Vagina (tissue), 2 donors: ENCODE results near the gene RNASE4. TPM values are rescaled to one million over a fixed set of nuclear protein-coding genes. Genes with fewer than 3 reads are reported as not detected.

Experiments used
- DNase-seq, 2 donors: peaks; one replicate each; pipeline ENCODE4 v3.0.0-alpha.2; 2017; ENCODE audit errors: extremely low spot score in 2 of 2
- H3K27ac ChIP-seq: fragments of 200-600 bp; sonication (generic); one replicate; pipeline ENCODE4 v1.5.1; 2019
- H3K27me3 ChIP-seq: fragments of 200-600 bp; sonication (generic); one replicate; pipeline ENCODE4 v1.5.1; 2019
- H3K36me3 ChIP-seq, 2 donors: fragments of 200-600 bp; sonication (generic); one replicate each; pipeline ENCODE4 v1.5.1; 2017 to 2019
- H3K4me1 ChIP-seq: fragments of 200-600 bp; sonication (generic); one replicate; pipeline ENCODE4 v1.5.1; 2019
- H3K4me3 ChIP-seq, 2 donors: fragments of 200-600 bp; sonication (generic); 1 replicate in 1 of 2; 2 replicates in 1 of 2; pipeline ENCODE4 v1.5.1; 2016 to 2019
- H3K9me3 ChIP-seq: fragments of 200-600 bp; sonication (generic); one replicate; pipeline ENCODE4 v1.5.1; 2019
- POLR2A ChIP-seq, 2 donors: fragments of 450-650 bp; IDR thresholded peaks; one replicate each; pipeline ENCODE4 v1.6.1; 2017; ENCODE audit warnings: antibody characterized with exemption in 2 of 2, mild to moderate bottlenecking in 2 of 2, moderate library complexity in 2 of 2
- POLR2AphosphoS5 ChIP-seq, 2 donors: sonication (generic); formaldehyde crosslinking; IDR thresholded peaks; one replicate each; pipeline ENCODE4 v1.9.0; 2017; ENCODE audit warnings: antibody characterized with exemption in 2 of 2, mild to moderate bottlenecking in 2 of 2, low read depth in 1 of 2; ENCODE audit not compliant: insufficient read depth in 1 of 2
- intact Hi-C: fragments of 100-400 bp; cut with DNase I; formaldehyde crosslinking; loops from one replicate; pipeline ENCODE4 v1.15.1; 2023
- small RNA-seq: library from RNA; depleted of rRNA; stranded (forward); fragments of <200 nt; gene quantifications from one replicate; pipeline ENCODE3, GENCODE V24; 2016
- total RNA-seq: library from RNA; depleted of rRNA; stranded (reverse); fragments of >200 nt; gene quantifications from one replicate; pipeline ENCODE4 v1.2.3, GENCODE V29; 2016
- TF ChIP-seq, protein P1 (sequence below), 3 experiments: fragments of 450-650 bp in 2 of 3; fragments of 200-600 bp in 1 of 3; sonication (generic) in 1 of 3; IDR thresholded peaks; one replicate each; pipeline ENCODE4 v1.5.1; 2017 to 2019; ENCODE audit warnings: antibody characterized with exemption in 3 of 3, mild to moderate bottlenecking in 2 of 3, moderate library complexity in 2 of 3

The RNASE4 gene
- total RNA-seq, 1 donor from 2014 or later = 132 TPM

DNA sequence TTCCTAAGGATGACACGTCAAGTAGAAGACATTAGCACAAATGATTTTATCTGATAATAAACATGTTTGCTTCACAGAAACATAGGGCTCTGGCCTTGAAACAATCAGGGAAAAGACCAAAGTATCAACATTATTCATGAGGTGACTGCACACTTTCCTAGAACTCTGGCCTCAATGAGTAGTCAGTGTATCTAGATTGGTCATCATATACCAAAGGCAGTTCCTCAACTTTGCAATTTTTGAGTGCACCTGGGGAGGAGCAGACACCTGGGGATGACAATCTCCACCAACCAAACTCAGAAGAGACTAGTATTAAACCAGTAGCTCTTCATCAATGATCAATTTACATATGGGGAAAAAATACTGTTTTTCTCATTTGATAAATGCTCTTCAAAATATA is 65.8 kb downstream of the RNASE4 start:
- no peak overlapping the region for H3K4me3 ChIP-seq

More for the DNA sequence above, 65.8 kb downstream of the RNASE4 start:
- TF ChIP-seq POLR2A (IDR thresholded peaks at IDR 0.05) = no peak
- no peak for TF ChIP-seq POLR2AphosphoS5 (IDR thresholded peaks at IDR 0.05; ENCODE audit: insufficient read depth in 1 of 2, low read depth in 1 of 2)
- TF ChIP-seq, protein P1, sequence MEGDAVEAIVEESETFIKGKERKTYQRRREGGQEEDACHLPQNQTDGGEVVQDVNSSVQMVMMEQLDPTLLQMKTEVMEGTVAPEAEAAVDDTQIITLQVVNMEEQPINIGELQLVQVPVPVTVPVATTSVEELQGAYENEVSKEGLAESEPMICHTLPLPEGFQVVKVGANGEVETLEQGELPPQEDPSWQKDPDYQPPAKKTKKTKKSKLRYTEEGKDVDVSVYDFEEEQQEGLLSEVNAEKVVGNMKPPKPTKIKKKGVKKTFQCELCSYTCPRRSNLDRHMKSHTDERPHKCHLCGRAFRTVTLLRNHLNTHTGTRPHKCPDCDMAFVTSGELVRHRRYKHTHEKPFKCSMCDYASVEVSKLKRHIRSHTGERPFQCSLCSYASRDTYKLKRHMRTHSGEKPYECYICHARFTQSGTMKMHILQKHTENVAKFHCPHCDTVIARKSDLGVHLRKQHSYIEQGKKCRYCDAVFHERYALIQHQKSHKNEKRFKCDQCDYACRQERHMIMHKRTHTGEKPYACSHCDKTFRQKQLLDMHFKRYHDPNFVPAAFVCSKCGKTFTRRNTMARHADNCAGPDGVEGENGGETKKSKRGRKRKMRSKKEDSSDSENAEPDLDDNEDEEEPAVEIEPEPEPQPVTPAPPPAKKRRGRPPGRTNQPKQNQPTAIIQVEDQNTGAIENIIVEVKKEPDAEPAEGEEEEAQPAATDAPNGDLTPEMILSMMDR (IDR thresholded peaks at IDR 0.05) = no peak
- intact Hi-C loops = no loop called here
- H3K9me3 ChIP-seq = peaks cover 6% of the 10 kb centered on the region
- no peak for DNase-seq
- H3K36me3 ChIP-seq = no peaks in the 10 kb centered on the region
- no peak overlapping the region for H3K27ac ChIP-seq
- no peaks in the 10 kb centered on the region for H3K27me3 ChIP-seq
- H3K4me1 ChIP-seq = no peaks in the 10 kb centered on the region

Small RNA genes lying within 50 kb of the gene (small RNA-seq; reads per million reads assigned to genes)
- gene RF00019 = not detected

Other genes with a start within 250 kb of the RNASE4 start
- gene KLHL33, start 248.4 kb upstream of the RNASE4 start, total RNA-seq = 1.2 TPM
- 60.9 TPM for gene OSGEP, start 229.7 kb upstream of the RNASE4 start, total RNA-seq
- 95.5 TPM for gene APEX1, start 229.3 kb upstream of the RNASE4 start, total RNA-seq
- 24.1 TPM for gene PIP4P1, start 223.1 kb upstream of the RNASE4 start, total RNA-seq
- gene PNP, start 215.2 kb upstream of the RNASE4 start, total RNA-seq = 64.6 TPM
- gene RNASE10, start 179.0 kb upstream of the RNASE4 start, total RNA-seq = not detected
- gene RNASE9, start 123.5 kb upstream of the RNASE4 start, total RNA-seq = not detected
- not detected for gene RNASE11, start 96.6 kb upstream of the RNASE4 start, total RNA-seq
- gene RNASE12, start 93.2 kb upstream of the RNASE4 start, total RNA-seq = not detected
- gene OR6S1, start 42.9 kb upstream of the RNASE4 start, total RNA-seq = not detected
- 34.9 TPM for gene ANG, start 4.2 kb downstream of the RNASE4 start, total RNA-seq
- not detected for gene EDDM3A, start 61.3 kb downstream of the RNASE4 start, total RNA-seq
- gene EDDM3B, start 83.8 kb downstream of the RNASE4 start, total RNA-seq = not detected
- gene RNASE6, start 96.7 kb downstream of the RNASE4 start, total RNA-seq = 4.7 TPM
- 174 TPM for gene RNASE1, start 118.3 kb downstream of the RNASE4 start, total RNA-seq
- gene RNASE3, start 206.8 kb downstream of the RNASE4 start, total RNA-seq = not detected